Mesenchymal stem cell (in vitro differentiated cells and primary cell): ENCODE results near the gene SMARCD3.

Experiments used
- DNase-seq: peaks from one replicate; pipeline ENCODE4 v3.0.0-alpha.2; 2013
- H2AFZ ChIP-seq: one replicate; pipeline ENCODE4 v1.6.1; 2013; ENCODE audit warnings: low read depth, mild to moderate bottlenecking, control low read depth, inconsistent platforms, low read length, moderate library complexity
- H2AK5ac ChIP-seq: 2 replicates; pipeline ENCODE4 v1.6.1; 2013; ENCODE audit warnings: low read length, moderate library complexity, mild to moderate bottlenecking, inconsistent platforms; ENCODE audit not compliant: severe bottlenecking
- H2BK120ac ChIP-seq: one replicate; pipeline ENCODE4 v1.6.1; 2013; ENCODE audit warnings: low read depth, mild to moderate bottlenecking, inconsistent platforms, low read length, moderate library complexity
- H2BK12ac ChIP-seq, 2 experiments: one replicate each; pipeline ENCODE4 v1.6.1; 2013; ENCODE audit warnings: inconsistent platforms in 2 of 2, low read length in 2 of 2, mild to moderate bottlenecking in 2 of 2, moderate library complexity in 2 of 2, control low read depth in 1 of 2
- H2BK15ac ChIP-seq: one replicate; pipeline ENCODE4 v1.6.1; 2013; ENCODE audit warnings: mild to moderate bottlenecking, low read depth, inconsistent platforms; ENCODE audit not compliant: poor library complexity, severe bottlenecking
- H2BK5ac ChIP-seq: 2 replicates; pipeline ENCODE4 v1.6.1; 2013; ENCODE audit warnings: low read depth, mild to moderate bottlenecking, low read length, control low read depth, inconsistent platforms; ENCODE audit not compliant: poor library complexity, severe bottlenecking
- H3K14ac ChIP-seq, 2 experiments: one replicate each; pipeline ENCODE4 v1.6.1; 2013; ENCODE audit warnings: inconsistent platforms in 2 of 2, low read length in 2 of 2, control low read depth in 1 of 2, mild to moderate bottlenecking in 1 of 2, moderate library complexity in 1 of 2
- H3K18ac ChIP-seq, 2 experiments: one replicate each; pipeline ENCODE4 v1.6.1; 2013; ENCODE audit warnings: inconsistent platforms in 2 of 2, low read length in 2 of 2, control low read depth in 1 of 2, low read depth in 1 of 2, mild to moderate bottlenecking in 1 of 2
- H3K23ac ChIP-seq, 2 experiments: one replicate each; pipeline ENCODE4 v1.6.1; 2013; ENCODE audit warnings: inconsistent platforms in 2 of 2, low read length in 2 of 2, mild to moderate bottlenecking in 2 of 2, moderate library complexity in 2 of 2, control low read depth in 1 of 2
- H3K27ac ChIP-seq: 2 replicates; pipeline ENCODE4 v1.5.1; 2013; ENCODE audit warnings: mild to moderate bottlenecking, moderate library complexity, low read length, control low read depth, inconsistent platforms; ENCODE audit not compliant: poor library complexity, severe bottlenecking
- H3K27me3 ChIP-seq, 2 experiments: 2 replicates each; pipeline versions ENCODE4 v1.6.1 to v1.7.0; 2013; ENCODE audit warnings: low read length in 2 of 2, mild to moderate bottlenecking in 2 of 2, moderate library complexity in 2 of 2, control low read depth in 1 of 2, inconsistent platforms in 1 of 2; ENCODE audit not compliant: control insufficient read depth in 1 of 2, insufficient read depth in 1 of 2
- H3K36me3 ChIP-seq, 2 experiments: 2 replicates each; pipeline versions ENCODE4 v1.6.1 to v1.7.0; 2013; ENCODE audit warnings: low read length in 2 of 2, control low read depth in 1 of 2, inconsistent platforms in 1 of 2, low read depth in 1 of 2, mild to moderate bottlenecking in 1 of 2; ENCODE audit not compliant: insufficient read depth in 2 of 2, control insufficient read depth in 1 of 2
- H3K4ac ChIP-seq, 2 experiments: one replicate each; pipeline ENCODE4 v1.6.1; 2013; ENCODE audit warnings: inconsistent platforms in 2 of 2, low read length in 2 of 2, mild to moderate bottlenecking in 2 of 2, moderate library complexity in 2 of 2, control low read depth in 1 of 2, low read depth in 1 of 2
- H3K4me1 ChIP-seq: 2 replicates; pipeline ENCODE4 v1.6.1; 2013; ENCODE audit warnings: low read depth, low read length, control low read depth; ENCODE audit not compliant: control insufficient read depth, insufficient read depth
- H3K4me2 ChIP-seq: 2 replicates; pipeline ENCODE4 v1.6.1; 2013; ENCODE audit warnings: low read length, mild to moderate bottlenecking, inconsistent platforms; ENCODE audit not compliant: poor library complexity, severe bottlenecking
- H3K4me3 ChIP-seq, 2 experiments: 2 replicates each; pipeline versions ENCODE4 v1.5.1 to v1.7.0; 2013; ENCODE audit warnings: low read length in 2 of 2, mild to moderate bottlenecking in 2 of 2, control low read depth in 1 of 2, low read depth in 1 of 2; ENCODE audit not compliant: insufficient read depth in 1 of 2
- H3K79me1 ChIP-seq: replicated peaks from 2 replicates; pipeline ENCODE4 v1.6.1; 2013; ENCODE audit warnings: mild to moderate bottlenecking, control low read depth, low read length, inconsistent platforms; ENCODE audit not compliant: poor library complexity, severe bottlenecking
- H3K9ac ChIP-seq: 2 replicates; pipeline ENCODE4 v1.7.0; 2013; ENCODE audit warnings: mild to moderate bottlenecking, low read length, moderate library complexity
- H3K9me3 ChIP-seq: 2 replicates; pipeline ENCODE4 v1.7.0; 2013; ENCODE audit warnings: mild to moderate bottlenecking, low read length; ENCODE audit not compliant: control insufficient read depth
- H4K8ac ChIP-seq: one replicate; pipeline ENCODE4 v1.6.1; 2013; ENCODE audit warnings: inconsistent platforms, mild to moderate bottlenecking, low read length, moderate library complexity
- H4K91ac ChIP-seq: one replicate; pipeline ENCODE4 v1.6.1; 2013; ENCODE audit warnings: mild to moderate bottlenecking, low read length, inconsistent platforms
- WGBS: methylation state at CpG from one replicate; pipeline ENCODE4 v1.1.7; 2013; ENCODE audit warnings: mixed read lengths; 5-methylcytosine and 5-hydroxymethylcytosine counted together

Gene SMARCD3

DNA sequence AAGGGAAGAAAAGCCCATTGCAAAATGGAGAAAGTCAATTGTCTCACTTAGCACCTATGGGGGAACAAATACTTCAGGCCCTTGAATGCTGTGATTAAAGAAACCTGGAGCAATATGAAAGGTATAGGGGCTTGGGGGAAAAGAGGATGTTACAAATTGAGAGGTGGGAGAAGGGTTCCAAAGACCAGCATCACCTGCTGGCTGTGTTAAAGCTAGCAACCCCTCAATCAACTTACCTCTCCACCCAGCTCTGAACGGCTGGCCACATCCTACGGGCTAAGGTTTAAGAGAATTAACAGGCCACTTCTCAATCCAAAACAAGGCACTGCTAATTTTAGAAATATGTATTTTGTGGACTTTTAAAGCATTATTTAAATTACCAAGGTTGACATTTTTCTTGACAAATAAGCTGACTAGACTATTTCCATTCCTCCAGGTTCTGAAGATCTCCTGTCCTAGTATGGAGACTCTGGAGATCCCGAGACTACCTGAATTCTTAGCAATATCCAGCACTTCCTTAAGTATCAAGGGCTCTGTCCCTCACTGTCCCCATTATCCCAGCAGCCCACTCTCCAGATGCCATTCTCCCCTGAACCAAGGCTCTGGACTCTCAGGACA is 37.2 kb downstream of the SMARCD3 start:
- DNase-seq = no peak
- no peak overlapping the region for H3K4me2 ChIP-seq

GRCh38 chr7:151210087-151210854 is 38.2 kb downstream of the SMARCD3 start, which contains the start of gene H2BK1:
TSS of gene H2BK1 (minus strand) at chr7:151210488. CDS start at chr7:151210318, 170 bp downstream.
- no peak within 1 kb of the TSS for H3K23ac ChIP-seq
- WGBS = 87% methylated on average over 12 of the region's 17 CpGs
- H2BK12ac ChIP-seq = no peak within 1 kb of the TSS
- no peaks in the 10 kb centered on the region for H3K4me1 ChIP-seq
- no peak within 1 kb of the TSS for H3K9ac ChIP-seq
- H2BK15ac ChIP-seq = no peak within 1 kb of the TSS
- peaks cover 2% of the 10 kb centered on the region for H3K79me1 ChIP-seq
- no peak within 1 kb of the TSS for H3K14ac ChIP-seq
- no peak within 1 kb of the TSS for H4K91ac ChIP-seq
- no peak within 1 kb of the TSS for H3K18ac ChIP-seq
- no peak within 1 kb of the TSS for H3K4me3 ChIP-seq
- H2AFZ ChIP-seq = no peak within 1 kb of the TSS
- no peak within 1 kb of the TSS for H2BK120ac ChIP-seq
- H4K8ac ChIP-seq = no peak within 1 kb of the TSS
- H3K27me3 ChIP-seq = peaks cover 15 to 34% of the 10 kb centered on the region in 2 experiments
- peaks cover 28 to 34% of the 10 kb centered on the region in 2 experiments for H3K36me3 ChIP-seq
- H3K27ac ChIP-seq = no peak within 1 kb of the TSS
- no peak within 1 kb of the TSS for H3K4me2 ChIP-seq
- H3K4ac ChIP-seq = no peak within 1 kb of the TSS
- no peak within 1 kb of the TSS for H2BK5ac ChIP-seq
- no peak within 1 kb of the TSS for H2AK5ac ChIP-seq
- DNase-seq = no peak
- H3K9me3 ChIP-seq = no peaks in the 10 kb centered on the region

More for the DNA sequence above, 37.2 kb downstream of the SMARCD3 start:
- Histone ChIP-seq H3K4ac (no peak overlapping the region), H3K9ac (no peak overlapping the region), H2BK120ac (no peak overlapping the region), H2AFZ (no peak overlapping the region), H3K4me1 (no peaks in the 10 kb centered on the region), H2BK12ac (no peak overlapping the region), H3K27me3 (peaks cover 8 to 24% of the 10 kb centered on the region in 2 experiments), H3K27ac (no peak overlapping the region), H3K9me3 (no peaks in the 10 kb centered on the region), H4K91ac (no peak overlapping the region), H4K8ac (peak overlapping the region; percentile 7), H2AK5ac (no peak overlapping the region), H2BK15ac (no peak overlapping the region), H3K18ac (no peak overlapping the region), H3K36me3 (peaks cover 34 to 44% of the 10 kb centered on the region in 2 experiments), H3K4me3 (no peak overlapping the region), H3K14ac (no peak overlapping the region), H3K23ac (no peak overlapping the region), H3K79me1 (peaks cover 7% of the 10 kb centered on the region), H2BK5ac (no peak overlapping the region)
- WGBS = 90% methylated on average over 1 of the region's 3 CpGs

- Histone ChIP-seq H2BK120ac (no peak overlapping the region), H4K8ac (no peak overlapping the region), H3K23ac (no peak overlapping the region), H3K79me1 (peaks cover 2% of the 10 kb centered on the region), H2AFZ (no peak overlapping the region), H4K91ac (no peak overlapping the region), H3K4me1 (no peaks in the 10 kb centered on the region), H3K18ac (no peak overlapping the region), H2BK5ac (no peak overlapping the region), H2BK15ac (no peak overlapping the region), H3K4ac (no peak overlapping the region), H3K9me3 (no peaks in the 10 kb centered on the region), H3K4me2 (no peak overlapping the region), H3K27ac (no peak overlapping the region), H3K4me3 (no peak overlapping the region), H2BK12ac (no peak overlapping the region), H3K36me3 (peaks cover 21 to 27% of the 10 kb centered on the region in 2 experiments), H3K14ac (no peak overlapping the region), H3K9ac (no peak overlapping the region), H2AK5ac (no peak overlapping the region), H3K27me3 (peaks cover 22 to 41% of the 10 kb centered on the region in 2 experiments)
- DNase-seq = no peak
- 90% methylated on average over 6 of the region's 6 CpGs for WGBS
These were observed 38.9 kb downstream of the SMARCD3 start for GRCh38 chr7:151209588-151209987.

GRCh38 chr7:151208253-151208862 is 40.1 kb downstream of the SMARCD3 start:
- no peak for DNase-seq
- Histone ChIP-seq H3K79me1 (peaks cover 2% of the 10 kb centered on the region), H2AFZ (no peak overlapping the region), H3K9ac (no peak overlapping the region), H3K4ac (no peak overlapping the region), H3K4me2 (no peak overlapping the region), H3K27me3 (peaks cover 33 to 53% of the 10 kb centered on the region in 2 experiments), H2BK12ac (no peak overlapping the region), H3K36me3 (peaks cover 11 to 16% of the 10 kb centered on the region in 2 experiments), H2AK5ac (no peak overlapping the region), H3K9me3 (no peaks in the 10 kb centered on the region), H3K23ac (no peak overlapping the region), H3K4me1 (no peaks in the 10 kb centered on the region), H3K14ac (peak overlapping the region in 1 of 2 experiments; percentile 31), H2BK15ac (no peak overlapping the region), H3K4me3 (no peak overlapping the region), H4K8ac (no peak overlapping the region), H3K18ac (no peak overlapping the region), H2BK120ac (no peak overlapping the region), H4K91ac (no peak overlapping the region), H2BK5ac (no peak overlapping the region), H3K27ac (no peak overlapping the region)
- 91% methylated on average over 6 of the region's 9 CpGs for WGBS
